Fibroblast of lung (primary cell): Measurements from ENCODE around the gene SEL1L2. TPM values are rescaled to one million over a fixed set of nuclear protein-coding genes. Genes with fewer than 3 reads are reported as not detected.

Experiments
- DNase-seq, 2 donors: peaks; one replicate each; pipeline versions ENCODE4 v3.0.0 to v3.0.0-alpha.2; 2010; ENCODE audit warnings: low read depth in 2 of 2
- H2AFZ ChIP-seq: 2 replicates; pipeline ENCODE4 v1.5.1; 2012; ENCODE audit warnings: low read length, control low read depth, inconsistent platforms
- H3K27ac ChIP-seq: 2 replicates; pipeline ENCODE4 v1.5.1; 2011; ENCODE audit warnings: low read length, control low read depth; ENCODE audit not compliant: insufficient read depth
- H3K27me3 ChIP-seq: 2 replicates; pipeline ENCODE4 v1.5.1; 2011; ENCODE audit warnings: mild to moderate bottlenecking, low read length; ENCODE audit not compliant: control insufficient read depth, insufficient read depth
- H3K36me3 ChIP-seq: 2 replicates; pipeline ENCODE4 v1.5.1; 2011; ENCODE audit warnings: low read length; ENCODE audit not compliant: control insufficient read depth, insufficient read depth
- H3K4me1 ChIP-seq: 2 replicates; pipeline ENCODE4 v1.5.1; 2011; ENCODE audit warnings: low read length; ENCODE audit not compliant: control insufficient read depth, insufficient read depth; ENCODE audit errors: extremely low read depth
- H3K4me2 ChIP-seq: 2 replicates; pipeline ENCODE4 v1.5.1; 2011; ENCODE audit warnings: low read length, control low read depth; ENCODE audit not compliant: insufficient read depth; ENCODE audit errors: extremely low read depth
- H3K4me3 ChIP-seq, 4 experiments: fragments of 200-600 bp in 1 of 4; sonication (generic) in 1 of 4; replicated peaks in 1 of 4; 2 replicates each; pipeline ENCODE4 v1.5.1; 2011 to 2016; ENCODE audit warnings: low read length in 4 of 4, low read depth in 3 of 4, mild to moderate bottlenecking in 3 of 4, control low read depth in 2 of 4, inconsistent platforms in 1 of 4, mixed read lengths in 1 of 4; ENCODE audit not compliant: insufficient read depth in 1 of 4; ENCODE audit errors: control extremely low read depth in 1 of 4
- H3K79me2 ChIP-seq: 2 replicates; pipeline ENCODE4 v1.5.1; 2012; ENCODE audit warnings: mild to moderate bottlenecking, low read length, inconsistent platforms; ENCODE audit not compliant: control insufficient read depth, insufficient read depth
- H3K9ac ChIP-seq: 2 replicates; pipeline ENCODE4 v1.5.1; 2011; ENCODE audit warnings: mild to moderate bottlenecking, low read length, control low read depth; ENCODE audit not compliant: insufficient read depth
- H3K9me3 ChIP-seq: 2 replicates; pipeline ENCODE4 v1.5.1; 2012; ENCODE audit warnings: low read depth, low read length; ENCODE audit not compliant: control insufficient read depth, insufficient read depth
- H4K20me1 ChIP-seq: 2 replicates; pipeline ENCODE4 v1.5.1; 2011; ENCODE audit warnings: low read length; ENCODE audit not compliant: control insufficient read depth, insufficient read depth; ENCODE audit errors: extremely low read depth
- EZH2 ChIP-seq: IDR thresholded peaks from 2 replicates; pipeline ENCODE4 v1.5.1; 2012; ENCODE audit warnings: low read length, control low read depth, mild to moderate bottlenecking; ENCODE audit errors: missing control alignments
- polyA minus RNA-seq: library from RNA; depleted of rRNA, polyadenylated mRNA; stranded (reverse); fragments of >200 nt; gene quantifications from 2 replicates; pipeline ENCODE4 v1.2.3, GENCODE V29; 2011; ENCODE audit warnings: low replicate concordance
- polyA plus RNA-seq, 2 donors: library from polyadenylated mRNA; depleted of rRNA in 1 of 2; stranded (reverse) in 1 of 2; unstranded in 1 of 2; fragments of >200 nt; gene quantifications; 2 replicates each; pipeline ENCODE4 v1.2.1, GENCODE V29; 2011 to 2012; ENCODE audit warnings: missing spikeins in 1 of 2
- total RNA-seq: library from RNA; depleted of rRNA; stranded (reverse); fragments of >200 nt; gene quantifications from 2 replicates; pipeline ENCODE4 v1.2.1, GENCODE V29; 2014
- TF ChIP-seq, protein P1 (sequence below), 2 donors: IDR thresholded peaks in 1 of 2; conservative IDR thresholded peaks in 1 of 2; 1 replicate in 1 of 2; 2 replicates in 1 of 2; pipeline ENCODE4 v1.5.1; 2011 to 2012; ENCODE audit warnings: low read length in 2 of 2, control low read depth in 1 of 2, inconsistent platforms in 1 of 2, low read depth in 1 of 2, mild to moderate bottlenecking in 1 of 2

Gene SEL1L2, protein sequence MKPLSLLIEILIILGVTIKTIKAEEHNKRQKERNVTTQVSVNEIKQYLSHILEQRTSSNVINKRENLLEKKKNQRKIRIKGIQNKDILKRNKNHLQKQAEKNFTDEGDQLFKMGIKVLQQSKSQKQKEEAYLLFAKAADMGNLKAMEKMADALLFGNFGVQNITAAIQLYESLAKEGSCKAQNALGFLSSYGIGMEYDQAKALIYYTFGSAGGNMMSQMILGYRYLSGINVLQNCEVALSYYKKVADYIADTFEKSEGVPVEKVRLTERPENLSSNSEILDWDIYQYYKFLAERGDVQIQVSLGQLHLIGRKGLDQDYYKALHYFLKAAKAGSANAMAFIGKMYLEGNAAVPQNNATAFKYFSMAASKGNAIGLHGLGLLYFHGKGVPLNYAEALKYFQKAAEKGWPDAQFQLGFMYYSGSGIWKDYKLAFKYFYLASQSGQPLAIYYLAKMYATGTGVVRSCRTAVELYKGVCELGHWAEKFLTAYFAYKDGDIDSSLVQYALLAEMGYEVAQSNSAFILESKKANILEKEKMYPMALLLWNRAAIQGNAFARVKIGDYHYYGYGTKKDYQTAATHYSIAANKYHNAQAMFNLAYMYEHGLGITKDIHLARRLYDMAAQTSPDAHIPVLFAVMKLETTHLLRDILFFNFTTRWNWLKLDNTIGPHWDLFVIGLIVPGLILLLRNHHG
- total RNA-seq (not detected in 2 replicates), polyA plus RNA-seq (not detected in 2 replicates), polyA minus RNA-seq (not detected in 2 replicates)
- polyA plus RNA-seq (2012): not detected in 2 replicates

DNA sequence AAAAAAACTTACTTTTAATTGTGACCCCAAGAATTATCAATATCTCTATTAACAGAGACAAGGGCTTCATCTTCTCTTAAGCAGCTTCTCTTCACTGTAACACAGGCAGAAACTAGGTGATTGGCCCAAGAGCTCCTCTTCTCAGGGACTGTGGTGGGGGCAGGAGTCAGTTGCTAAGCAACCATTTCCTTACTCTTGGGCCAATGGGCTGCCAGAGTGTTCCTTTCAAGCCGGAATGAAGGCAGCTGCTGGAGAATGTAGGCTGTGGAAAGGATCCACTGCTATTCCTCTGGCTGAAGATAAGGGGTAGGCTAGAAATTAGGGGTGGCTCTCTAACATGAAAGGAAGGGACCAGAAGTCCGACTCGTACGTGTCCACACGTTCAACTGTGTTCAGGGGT, at the start of gene SEL1L2:
Gene SEL1L2 (minus strand): TSS at position 150 of the 400 bp plus-strand sequence. CDS start 80 bp downstream, at position 70.
- H3K9me3 ChIP-seq: no peaks in the 10 kb centered on the region
- H4K20me1 ChIP-seq: no peaks in the 10 kb centered on the region
- TF ChIP-seq EZH2: no peak
- TF ChIP-seq, protein P1, sequence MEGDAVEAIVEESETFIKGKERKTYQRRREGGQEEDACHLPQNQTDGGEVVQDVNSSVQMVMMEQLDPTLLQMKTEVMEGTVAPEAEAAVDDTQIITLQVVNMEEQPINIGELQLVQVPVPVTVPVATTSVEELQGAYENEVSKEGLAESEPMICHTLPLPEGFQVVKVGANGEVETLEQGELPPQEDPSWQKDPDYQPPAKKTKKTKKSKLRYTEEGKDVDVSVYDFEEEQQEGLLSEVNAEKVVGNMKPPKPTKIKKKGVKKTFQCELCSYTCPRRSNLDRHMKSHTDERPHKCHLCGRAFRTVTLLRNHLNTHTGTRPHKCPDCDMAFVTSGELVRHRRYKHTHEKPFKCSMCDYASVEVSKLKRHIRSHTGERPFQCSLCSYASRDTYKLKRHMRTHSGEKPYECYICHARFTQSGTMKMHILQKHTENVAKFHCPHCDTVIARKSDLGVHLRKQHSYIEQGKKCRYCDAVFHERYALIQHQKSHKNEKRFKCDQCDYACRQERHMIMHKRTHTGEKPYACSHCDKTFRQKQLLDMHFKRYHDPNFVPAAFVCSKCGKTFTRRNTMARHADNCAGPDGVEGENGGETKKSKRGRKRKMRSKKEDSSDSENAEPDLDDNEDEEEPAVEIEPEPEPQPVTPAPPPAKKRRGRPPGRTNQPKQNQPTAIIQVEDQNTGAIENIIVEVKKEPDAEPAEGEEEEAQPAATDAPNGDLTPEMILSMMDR (conservative IDR thresholded peaks at IDR 0.05 in 1 of 2, IDR thresholded peaks at IDR 0.05 in 1 of 2; ENCODE audit: low read depth in 1 of 2, low read length in 2 of 2): no peak
- H3K4me2 ChIP-seq: no peak within 1 kb of the TSS
- H3K27ac ChIP-seq: no peak within 1 kb of the TSS
- no peak for DNase-seq
- H2AFZ ChIP-seq: no peak within 1 kb of the TSS
- H3K27me3 ChIP-seq: no peaks in the 10 kb centered on the region
- H3K79me2 ChIP-seq: no peaks in the 10 kb centered on the region
- no peaks in the 10 kb centered on the region for H3K4me1 ChIP-seq
- no peak within 1 kb of the TSS for H3K4me3 ChIP-seq
- no peak within 1 kb of the TSS for H3K9ac ChIP-seq
- H3K36me3 ChIP-seq: no peaks in the 10 kb centered on the region

DNA sequence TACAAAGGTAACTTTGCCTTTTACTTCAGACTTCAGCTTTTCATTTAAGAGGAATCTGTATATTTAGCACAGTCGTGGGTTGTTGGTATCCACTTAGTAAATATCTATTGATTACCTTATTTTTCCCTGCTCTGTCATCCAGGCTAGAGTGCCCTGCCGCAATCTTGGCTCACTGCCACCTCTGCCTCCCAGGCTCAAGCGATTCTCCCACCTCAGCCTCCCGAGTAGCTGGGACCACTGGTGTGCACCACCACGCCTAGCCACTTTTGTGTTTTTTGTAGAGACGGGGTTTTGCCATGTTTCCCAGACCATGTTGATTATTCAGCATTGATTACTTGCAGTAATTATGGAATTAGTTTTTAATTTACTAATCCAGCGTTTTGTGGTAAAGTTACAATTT, 46.2 kb upstream of the SEL1L2 start:
- no peaks in the 10 kb centered on the region for H4K20me1 ChIP-seq
- no peaks in the 10 kb centered on the region for H3K4me1 ChIP-seq
- DNase-seq: no peak
- H3K4me3 ChIP-seq: no peak overlapping the region
- no peak overlapping the region for H3K4me2 ChIP-seq
- H3K9ac ChIP-seq: no peak overlapping the region
- H3K79me2 ChIP-seq: no peaks in the 10 kb centered on the region
- H3K27me3 ChIP-seq: no peaks in the 10 kb centered on the region
- no peaks in the 10 kb centered on the region for H3K9me3 ChIP-seq
- H3K36me3 ChIP-seq: no peaks in the 10 kb centered on the region
- no peak overlapping the region for H2AFZ ChIP-seq
- TF ChIP-seq, protein P1 (conservative IDR thresholded peaks at IDR 0.05 in 1 of 2, IDR thresholded peaks at IDR 0.05 in 1 of 2; ENCODE audit: low read depth in 1 of 2, low read length in 2 of 2): no peak
- TF ChIP-seq EZH2: no peak
- H3K27ac ChIP-seq: no peak overlapping the region

DNA sequence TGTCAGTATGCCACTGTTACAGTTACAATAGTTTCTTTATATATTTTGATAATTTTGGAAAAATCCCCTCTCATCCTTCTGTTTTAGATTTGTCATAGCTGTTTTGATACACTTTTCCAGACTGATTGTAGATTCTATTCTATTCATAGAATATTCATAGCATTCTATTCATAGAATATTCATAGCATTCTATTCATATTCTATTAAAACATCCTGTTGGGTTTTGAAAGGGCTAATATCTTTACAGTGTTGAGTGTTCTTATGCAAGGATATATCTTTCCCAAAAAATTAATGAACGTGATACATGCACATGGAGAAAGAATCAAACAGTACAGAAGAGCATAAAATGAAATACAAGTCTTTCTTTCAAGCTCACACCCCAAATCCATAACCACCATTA, 42.9 kb upstream of the SEL1L2 start:
- H3K27me3 ChIP-seq: no peaks in the 10 kb centered on the region
- H3K4me2 ChIP-seq: no peak overlapping the region
- H3K36me3 ChIP-seq: no peaks in the 10 kb centered on the region
- H3K79me2 ChIP-seq: no peaks in the 10 kb centered on the region
- no peak for TF ChIP-seq EZH2
- TF ChIP-seq, protein P1 (conservative IDR thresholded peaks at IDR 0.05 in 1 of 2, IDR thresholded peaks at IDR 0.05 in 1 of 2; ENCODE audit: low read depth in 1 of 2, low read length in 2 of 2): no peak
- no peak overlapping the region for H3K27ac ChIP-seq
- no peak overlapping the region for H3K4me3 ChIP-seq
- no peaks in the 10 kb centered on the region for H4K20me1 ChIP-seq
- H3K9me3 ChIP-seq: no peaks in the 10 kb centered on the region
- DNase-seq: no peak
- no peak overlapping the region for H3K9ac ChIP-seq
- no peak overlapping the region for H2AFZ ChIP-seq
- no peaks in the 10 kb centered on the region for H3K4me1 ChIP-seq
